OCI-LY1 (cell line): Measurements from ENCODE around the gene ZNF132.

ENCODE experiments used
- H2AFZ ChIP-seq: fragments of 200-600 bp; sonication (generic), shearing (Covaris generic); 2 replicates; pipeline ENCODE4 v1.6.0; 2014; ENCODE audit warnings: antibody characterized with exemption, mild to moderate bottlenecking, low read length
- H3F3A ChIP-seq: fragments of 200-600 bp; sonication (generic), shearing (Covaris generic); 2 replicates; pipeline ENCODE4 v1.6.0; 2014; ENCODE audit warnings: mild to moderate bottlenecking, antibody characterized with exemption, low read length, moderate library complexity; ENCODE audit not compliant: insufficient read depth
- H3K27ac ChIP-seq: fragments of 200-600 bp; sonication (generic); 2 replicates; pipeline ENCODE4 v1.5.1; 2014; ENCODE audit warnings: low read length, mixed run types, mild to moderate bottlenecking, low read depth; ENCODE audit not compliant: poor library complexity, severe bottlenecking
- H3K27me3 ChIP-seq: fragments of 200-600 bp; sonication (generic); 2 replicates; pipeline ENCODE4 v1.6.0; 2014; ENCODE audit warnings: antibody characterized with exemption, mild to moderate bottlenecking, low read length, moderate library complexity; ENCODE audit not compliant: insufficient read depth
- H3K36me3 ChIP-seq: fragments of 200-600 bp; sonication (generic); 2 replicates; pipeline ENCODE4 v1.6.1; 2014; ENCODE audit warnings: mild to moderate bottlenecking, antibody characterized with exemption, low read length, moderate library complexity, mixed read lengths; ENCODE audit not compliant: insufficient read depth
- H3K4me1 ChIP-seq: fragments of 200-600 bp; sonication (generic); 2 replicates; pipeline ENCODE4 v1.5.1; 2014; ENCODE audit warnings: mild to moderate bottlenecking, low read length, moderate library complexity; ENCODE audit not compliant: insufficient read depth, severe bottlenecking
- H3K4me2 ChIP-seq: fragments of 200-600 bp; sonication (generic), shearing (Covaris generic); 2 replicates; pipeline ENCODE4 v1.6.1; 2014; ENCODE audit warnings: low read length
- H3K4me3 ChIP-seq: fragments of 200-600 bp; sonication (generic); 2 replicates; pipeline ENCODE4 v1.5.1; 2014; ENCODE audit warnings: low read length, low read depth, mild to moderate bottlenecking, mixed read lengths; ENCODE audit not compliant: poor library complexity, severe bottlenecking
- H3K79me2 ChIP-seq: fragments of 200-600 bp; shearing (Covaris generic); 2 replicates; pipeline ENCODE4 v1.6.1; 2016; ENCODE audit warnings: mixed run types, low read length, mixed read lengths; ENCODE audit not compliant: insufficient read depth
- H3K9ac ChIP-seq: fragments of 200-600 bp; sonication (generic), shearing (Covaris generic); 2 replicates; pipeline ENCODE4 v1.6.1; 2014; ENCODE audit warnings: mild to moderate bottlenecking, low read length, mixed read lengths
- H3K9me2 ChIP-seq: fragments of 200-600 bp; sonication (generic), shearing (Covaris generic); 2 replicates; pipeline ENCODE4 v1.6.1; 2014; ENCODE audit warnings: low read depth, mild to moderate bottlenecking, low read length, mixed read lengths
- H3K9me3 ChIP-seq: fragments of 200-600 bp; shearing (Covaris generic); 2 replicates; pipeline ENCODE4 v1.6.1; 2014; ENCODE audit warnings: low read length, mixed read lengths
- H4K20me1 ChIP-seq: fragments of 200-600 bp; sonication (generic), shearing (Covaris generic); 2 replicates; pipeline ENCODE4 v1.6.0; 2016; ENCODE audit warnings: mild to moderate bottlenecking, low read length; ENCODE audit not compliant: insufficient read depth
- CTCF ChIP-seq: fragments of 200-600 bp; sonication (generic), shearing (Covaris generic); IDR thresholded peaks from 2 replicates; pipeline ENCODE4 v1.5.1; 2017; ENCODE audit warnings: mild to moderate bottlenecking, antibody characterized with exemption, low read length, moderate library complexity, mixed read lengths
- EZH2 ChIP-seq: fragments of 200-600 bp; sonication (generic), shearing (Covaris generic); IDR thresholded peaks from 2 replicates; pipeline ENCODE4 v1.8.0; 2017; ENCODE audit warnings: borderline replicate concordance, mixed run types, mild to moderate bottlenecking, antibody characterized with exemption, low read length, moderate library complexity, mixed read lengths

The ZNF132 gene

GRCh38 chr19:58477130-58477529 lies 37.2 kb upstream of the ZNF132 start:
- Histone ChIP-seq H3K36me3 (peaks cover 16% of the 10 kb centered on the region), H3K9me2 (no peaks in the 10 kb centered on the region), H3K27ac (no peak overlapping the region), H3K4me1 (peaks cover 19% of the 10 kb centered on the region), H3K9ac (peak overlapping the region; percentile 94; the same call in 1 of the 2 replicates), H3K9me3 (no peaks in the 10 kb centered on the region), H3F3A (no peaks in the 10 kb centered on the region), H4K20me1 (no peaks in the 10 kb centered on the region), H3K4me3 (peak overlapping the region; percentile 80), H3K79me2 (no peaks in the 10 kb centered on the region), H3K4me2 (peak overlapping the region; percentile 94), H2AFZ (no peak overlapping the region), H3K27me3 (no peaks in the 10 kb centered on the region)
- TF ChIP-seq EZH2 (no peak), CTCF (no peak)

GRCh38 chr19:58476498-58477015 lies 36.6 kb upstream of the ZNF132 start:
- H3K4me1 ChIP-seq = peaks cover 19% of the 10 kb centered on the region
- H3K79me2 ChIP-seq = no peaks in the 10 kb centered on the region
- no peaks in the 10 kb centered on the region for H3K9me2 ChIP-seq
- no peak overlapping the region for H2AFZ ChIP-seq
- H3F3A ChIP-seq = no peaks in the 10 kb centered on the region
- peak overlapping the region; percentile 94 for H3K9ac ChIP-seq
- H4K20me1 ChIP-seq = no peaks in the 10 kb centered on the region
- H3K9me3 ChIP-seq = no peaks in the 10 kb centered on the region
- H3K27ac ChIP-seq = peak overlapping the region; percentile 75
- TF ChIP-seq EZH2 = no peak
- TF ChIP-seq CTCF = no peak
- H3K36me3 ChIP-seq = peaks cover 21% of the 10 kb centered on the region
- H3K27me3 ChIP-seq = no peaks in the 10 kb centered on the region
- peak overlapping the region; percentile 94 for H3K4me2 ChIP-seq
- H3K4me3 ChIP-seq = peak overlapping the region; percentile 80

GRCh38 chr19:58475714-58476497 lies 36.0 kb upstream of the ZNF132 start, which contains the start of gene ZNF446:
ZNF446 (plus strand) TSS chr19:58476352; CDS start chr19:58477219, 867 bp downstream.
- Histone ChIP-seq H3K9ac (peak within 1 kb of the TSS; percentile 94), H4K20me1 (no peaks in the 10 kb centered on the region), H3K9me3 (no peaks in the 10 kb centered on the region), H3K4me1 (peaks cover 19% of the 10 kb centered on the region), H3F3A (no peaks in the 10 kb centered on the region), H3K9me2 (no peaks in the 10 kb centered on the region), H3K4me2 (peak within 1 kb of the TSS; percentile 94), H2AFZ (no peak within 1 kb of the TSS), H3K27ac (peak within 1 kb of the TSS; percentile 81), H3K4me3 (peak within 1 kb of the TSS; percentile 80), H3K27me3 (no peaks in the 10 kb centered on the region), H3K36me3 (peaks cover 23% of the 10 kb centered on the region), H3K79me2 (no peaks in the 10 kb centered on the region)
- TF ChIP-seq CTCF (no peak), EZH2 (no peak)
